WTC11 (cell line): Measurements from ENCODE around the gene MAML3. TPM values are rescaled to one million over a fixed set of nuclear protein-coding genes. Genes with fewer than 3 reads are reported as not detected.
A peak's percentile ranks its signal among the peaks of the same experiment; 100 is the strongest.

Experiments
- ATAC-seq: fragments of 200-7000 bp; cut with Tn5 transposase; 2 replicates; pipeline ENCODE4 v1.10.0; 2021; ENCODE audit warnings: mild to moderate bottlenecking, moderate library complexity
- CTCF ChIA-PET: fragments of 300-600 bp; sonication (Branson Sonifier 250); formaldehyde crosslinking; loops from one replicate; lab custom pipeline; 2021; ENCODE audit warnings: antibody characterized with exemption; lab: Charles Lee
- POLR2A ChIA-PET: fragments of 350-600 bp; sonication (Branson Sonifier 250); formaldehyde crosslinking; loops from one replicate; lab custom pipeline; 2021; ENCODE audit warnings: antibody characterized with exemption; lab: Charles Lee
- DNase-seq: peaks from one replicate; pipeline ENCODE4 v3.0.0; 2021; ENCODE audit warnings: low spot score
- H3K27ac Mint-ChIP-seq: 2 replicates; pipeline ENCODE4 v1.8.0; 2021; ENCODE audit warnings: mixed read lengths
- H3K27me3 Mint-ChIP-seq: 2 replicates; pipeline ENCODE4 v1.8.0; 2021; ENCODE audit warnings: low read depth, mild to moderate bottlenecking, moderate library complexity, mixed read lengths
- H3K36me3 Mint-ChIP-seq: 2 replicates; pipeline ENCODE4 v1.8.0; 2021; ENCODE audit warnings: mixed read lengths
- H3K4me1 Mint-ChIP-seq: 2 replicates; pipeline ENCODE4 v1.8.0; 2022; ENCODE audit warnings: mixed read lengths
- H3K4me3 Mint-ChIP-seq: 2 replicates; pipeline ENCODE4 v1.8.0; 2021; ENCODE audit warnings: mild to moderate bottlenecking, moderate library complexity, mixed read lengths
- H3K9me3 Mint-ChIP-seq: 2 replicates; pipeline ENCODE4 v1.8.0; 2021; ENCODE audit warnings: mixed read lengths
- CBFB ChIP-seq: sonication (generic); formaldehyde crosslinking; IDR thresholded peaks from 2 replicates; pipeline ENCODE4 v1.8.1; 2022; ENCODE audit warnings: mild to moderate bottlenecking, low read depth, missing genetic modification reagents
- CREM ChIP-seq: sonication (generic); formaldehyde crosslinking; IDR thresholded peaks from 2 replicates; pipeline ENCODE4 v1.8.1; 2022; ENCODE audit warnings: mild to moderate bottlenecking, missing genetic modification reagents, moderate library complexity
- ESRRA ChIP-seq: sonication (generic); formaldehyde crosslinking; IDR thresholded peaks from 2 replicates; pipeline ENCODE4 v1.8.1; 2022; ENCODE audit warnings: mild to moderate bottlenecking, missing genetic modification reagents, borderline replicate concordance
- FOXJ3 ChIP-seq: sonication (generic); formaldehyde crosslinking; IDR thresholded peaks from 2 replicates; pipeline ENCODE4 v1.9.0; 2021; ENCODE audit warnings: missing genetic modification reagents, mild to moderate bottlenecking, borderline replicate concordance
- GABPB1 ChIP-seq: sonication (generic); formaldehyde crosslinking; IDR thresholded peaks from 2 replicates; pipeline ENCODE4 v1.8.1; 2023; ENCODE audit warnings: mild to moderate bottlenecking, missing genetic modification reagents
- NFYB ChIP-seq: sonication (generic); formaldehyde crosslinking; conservative IDR thresholded peaks from 2 replicates; pipeline ENCODE4 v1.8.0; 2022; ENCODE audit warnings: low read depth, missing genetic modification reagents
- NR1H2 ChIP-seq: sonication (generic); formaldehyde crosslinking; IDR thresholded peaks from 2 replicates; pipeline ENCODE4 v1.9.0; 2021; ENCODE audit warnings: mild to moderate bottlenecking, moderate library complexity, missing genetic modification reagents
- RORB ChIP-seq: fragments of 250-450 bp; sonication (Bioruptor Pico); IDR thresholded peaks from 2 replicates; pipeline ENCODE4 v1.9.0; 2021; ENCODE audit warnings: mild to moderate bottlenecking
- TCF7 ChIP-seq: sonication (generic); formaldehyde crosslinking; IDR thresholded peaks from 2 replicates; pipeline ENCODE4 v1.8.0; 2022; ENCODE audit warnings: mild to moderate bottlenecking, low read depth, missing genetic modification reagents, moderate library complexity
- total RNA-seq: library from RNA; stranded (reverse); gene quantifications from 3 replicates; pipeline ENCODE4 v1.2.3, GENCODE V29; 2021
- TF ChIP-seq, protein P1 (sequence below): sonication (generic); formaldehyde crosslinking; IDR thresholded peaks from 2 replicates; pipeline ENCODE4 v1.8.1; 2023; ENCODE audit warnings: mild to moderate bottlenecking, missing genetic modification reagents, moderate library complexity
- TF ChIP-seq, protein P2 (sequence below): fragments of 200-600 bp; IDR thresholded peaks from 2 replicates; pipeline ENCODE4 v1.8.0; 2022; ENCODE audit warnings: antibody characterized with exemption
- TF ChIP-seq, protein P3 (sequence below): sonication (generic); formaldehyde crosslinking; IDR thresholded peaks from 2 replicates; pipeline ENCODE4 v1.8.0; 2022; ENCODE audit warnings: mild to moderate bottlenecking, missing genetic modification reagents
- TF ChIP-seq, protein P4 (sequence below): sonication (generic); formaldehyde crosslinking; IDR thresholded peaks from 2 replicates; pipeline ENCODE4 v1.8.1; 2023; ENCODE audit warnings: mild to moderate bottlenecking, missing genetic modification reagents
- TF ChIP-seq, protein P5 (sequence below): sonication (generic); formaldehyde crosslinking; IDR thresholded peaks from 2 replicates; pipeline ENCODE4 v1.8.1; 2023; ENCODE audit warnings: mild to moderate bottlenecking, missing genetic modification reagents, borderline replicate concordance
- TF ChIP-seq, protein P6 (sequence below): sonication (generic); formaldehyde crosslinking; IDR thresholded peaks from 2 replicates; pipeline ENCODE4 v1.8.0; 2022; ENCODE audit warnings: mild to moderate bottlenecking, missing genetic modification reagents
- TF ChIP-seq, protein P7 (sequence below): sonication (generic); formaldehyde crosslinking; IDR thresholded peaks from 2 replicates; pipeline ENCODE4 v1.8.0; 2022; ENCODE audit warnings: mild to moderate bottlenecking, missing genetic modification reagents
- TF ChIP-seq, protein P8 (sequence below): sonication (generic); formaldehyde crosslinking; conservative IDR thresholded peaks from 2 replicates; pipeline ENCODE4 v1.8.1; 2023; ENCODE audit warnings: mild to moderate bottlenecking, low read depth, missing genetic modification reagents, moderate library complexity
- TF ChIP-seq, protein P9 (sequence below): fragments of 250-450 bp; sonication (Bioruptor Pico); IDR thresholded peaks from 2 replicates; pipeline ENCODE4 v2.1.2; 2022; ENCODE audit warnings: mild to moderate bottlenecking, moderate library complexity

Gene MAML3
- total RNA-seq, 1 experiment from 2014 or later, result 7.4 TPM

DNA sequence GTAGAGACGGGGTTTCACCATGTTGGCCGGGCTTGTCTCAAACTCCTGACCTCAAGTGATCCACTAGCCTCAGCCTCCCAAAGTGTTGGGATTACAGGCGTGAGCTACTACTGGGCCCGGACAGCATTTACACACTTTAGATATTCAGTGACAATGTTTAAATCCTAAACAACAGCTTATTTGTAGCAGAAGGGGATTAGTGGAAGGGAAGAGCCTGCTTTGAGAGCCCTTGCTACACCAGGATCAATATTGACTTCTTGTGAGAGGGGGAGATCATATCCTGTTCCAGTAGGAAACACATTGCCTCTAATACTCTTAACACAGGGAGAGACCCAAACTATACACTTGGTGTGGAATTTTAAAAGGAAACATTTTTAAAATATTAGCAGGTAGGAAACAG lies 481.3 kb downstream of the MAML3 start:
- TF ChIP-seq, protein P1, sequence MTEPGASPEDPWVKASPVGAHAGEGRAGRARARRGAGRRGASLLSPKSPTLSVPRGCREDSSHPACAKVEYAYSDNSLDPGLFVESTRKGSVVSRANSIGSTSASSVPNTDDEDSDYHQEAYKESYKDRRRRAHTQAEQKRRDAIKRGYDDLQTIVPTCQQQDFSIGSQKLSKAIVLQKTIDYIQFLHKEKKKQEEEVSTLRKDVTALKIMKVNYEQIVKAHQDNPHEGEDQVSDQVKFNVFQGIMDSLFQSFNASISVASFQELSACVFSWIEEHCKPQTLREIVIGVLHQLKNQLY (CRISPR knock-in tag), result no peak
- Mint-ChIP-seq H3K9me3 (peaks cover 5% of the 10 kb centered on the region), H3K36me3 (peaks cover 4% of the 10 kb centered on the region), H3K27ac (no peak overlapping the region), H3K27me3 (no peaks in the 10 kb centered on the region), H3K4me1 (peaks cover 44% of the 10 kb centered on the region), H3K4me3 (no peak overlapping the region)
- POLR2A ChIA-PET, result no interaction called here
- ATAC-seq (no peak), DNase-seq (no peak)
- CTCF ChIA-PET, result interaction anchor here (1.0 to 4.1 kb wide), 3 partner anchors 15 to 34 kb away, joined by 3 to 24 read pairs (median 4); no protein-coding TSS in a partner anchor

DNA sequence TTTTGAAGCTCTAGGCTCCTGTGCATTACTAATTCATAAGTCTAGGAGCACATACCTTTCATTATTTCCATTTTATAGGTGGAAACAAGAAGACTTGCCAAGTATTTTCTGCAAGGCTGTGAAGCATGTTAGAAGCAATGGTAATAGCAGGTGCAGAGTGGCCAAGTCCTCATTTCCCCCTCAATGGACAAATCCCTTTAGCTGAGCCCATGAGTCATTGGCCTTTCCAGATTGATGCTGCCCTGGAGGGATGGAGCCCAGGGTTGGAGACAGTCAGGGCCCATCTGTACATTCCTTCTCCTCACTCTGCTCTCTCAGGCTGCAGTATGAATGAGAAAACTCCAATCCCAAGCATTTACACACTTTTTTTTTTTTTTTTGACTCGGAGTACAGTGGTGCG lies 481.8 kb downstream of the MAML3 start:
- no peak overlapping the region for H3K4me3 Mint-ChIP-seq
- TF ChIP-seq TCF7 (CRISPR knock-in tag) (no peak), NR1H2 (CRISPR knock-in tag) (no peak), RORB (no peak), NFYB (CRISPR knock-in tag) (no peak), CREM (CRISPR knock-in tag) (no peak), GABPB1 (CRISPR knock-in tag) (no peak), FOXJ3 (no peak), ESRRA (no peak), CBFB (no peak)
- TF ChIP-seq, protein P2, sequence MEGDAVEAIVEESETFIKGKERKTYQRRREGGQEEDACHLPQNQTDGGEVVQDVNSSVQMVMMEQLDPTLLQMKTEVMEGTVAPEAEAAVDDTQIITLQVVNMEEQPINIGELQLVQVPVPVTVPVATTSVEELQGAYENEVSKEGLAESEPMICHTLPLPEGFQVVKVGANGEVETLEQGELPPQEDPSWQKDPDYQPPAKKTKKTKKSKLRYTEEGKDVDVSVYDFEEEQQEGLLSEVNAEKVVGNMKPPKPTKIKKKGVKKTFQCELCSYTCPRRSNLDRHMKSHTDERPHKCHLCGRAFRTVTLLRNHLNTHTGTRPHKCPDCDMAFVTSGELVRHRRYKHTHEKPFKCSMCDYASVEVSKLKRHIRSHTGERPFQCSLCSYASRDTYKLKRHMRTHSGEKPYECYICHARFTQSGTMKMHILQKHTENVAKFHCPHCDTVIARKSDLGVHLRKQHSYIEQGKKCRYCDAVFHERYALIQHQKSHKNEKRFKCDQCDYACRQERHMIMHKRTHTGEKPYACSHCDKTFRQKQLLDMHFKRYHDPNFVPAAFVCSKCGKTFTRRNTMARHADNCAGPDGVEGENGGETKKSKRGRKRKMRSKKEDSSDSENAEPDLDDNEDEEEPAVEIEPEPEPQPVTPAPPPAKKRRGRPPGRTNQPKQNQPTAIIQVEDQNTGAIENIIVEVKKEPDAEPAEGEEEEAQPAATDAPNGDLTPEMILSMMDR, result no peak
- TF ChIP-seq, protein P3, sequence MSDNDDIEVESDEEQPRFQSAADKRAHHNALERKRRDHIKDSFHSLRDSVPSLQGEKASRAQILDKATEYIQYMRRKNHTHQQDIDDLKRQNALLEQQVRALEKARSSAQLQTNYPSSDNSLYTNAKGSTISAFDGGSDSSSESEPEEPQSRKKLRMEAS (CRISPR knock-in tag), result no peak
- TF ChIP-seq, protein P4, sequence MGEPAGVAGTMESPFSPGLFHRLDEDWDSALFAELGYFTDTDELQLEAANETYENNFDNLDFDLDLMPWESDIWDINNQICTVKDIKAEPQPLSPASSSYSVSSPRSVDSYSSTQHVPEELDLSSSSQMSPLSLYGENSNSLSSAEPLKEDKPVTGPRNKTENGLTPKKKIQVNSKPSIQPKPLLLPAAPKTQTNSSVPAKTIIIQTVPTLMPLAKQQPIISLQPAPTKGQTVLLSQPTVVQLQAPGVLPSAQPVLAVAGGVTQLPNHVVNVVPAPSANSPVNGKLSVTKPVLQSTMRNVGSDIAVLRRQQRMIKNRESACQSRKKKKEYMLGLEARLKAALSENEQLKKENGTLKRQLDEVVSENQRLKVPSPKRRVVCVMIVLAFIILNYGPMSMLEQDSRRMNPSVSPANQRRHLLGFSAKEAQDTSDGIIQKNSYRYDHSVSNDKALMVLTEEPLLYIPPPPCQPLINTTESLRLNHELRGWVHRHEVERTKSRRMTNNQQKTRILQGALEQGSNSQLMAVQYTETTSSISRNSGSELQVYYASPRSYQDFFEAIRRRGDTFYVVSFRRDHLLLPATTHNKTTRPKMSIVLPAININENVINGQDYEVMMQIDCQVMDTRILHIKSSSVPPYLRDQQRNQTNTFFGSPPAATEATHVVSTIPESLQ (CRISPR knock-in tag), result no peak
- TF ChIP-seq, protein P5, sequence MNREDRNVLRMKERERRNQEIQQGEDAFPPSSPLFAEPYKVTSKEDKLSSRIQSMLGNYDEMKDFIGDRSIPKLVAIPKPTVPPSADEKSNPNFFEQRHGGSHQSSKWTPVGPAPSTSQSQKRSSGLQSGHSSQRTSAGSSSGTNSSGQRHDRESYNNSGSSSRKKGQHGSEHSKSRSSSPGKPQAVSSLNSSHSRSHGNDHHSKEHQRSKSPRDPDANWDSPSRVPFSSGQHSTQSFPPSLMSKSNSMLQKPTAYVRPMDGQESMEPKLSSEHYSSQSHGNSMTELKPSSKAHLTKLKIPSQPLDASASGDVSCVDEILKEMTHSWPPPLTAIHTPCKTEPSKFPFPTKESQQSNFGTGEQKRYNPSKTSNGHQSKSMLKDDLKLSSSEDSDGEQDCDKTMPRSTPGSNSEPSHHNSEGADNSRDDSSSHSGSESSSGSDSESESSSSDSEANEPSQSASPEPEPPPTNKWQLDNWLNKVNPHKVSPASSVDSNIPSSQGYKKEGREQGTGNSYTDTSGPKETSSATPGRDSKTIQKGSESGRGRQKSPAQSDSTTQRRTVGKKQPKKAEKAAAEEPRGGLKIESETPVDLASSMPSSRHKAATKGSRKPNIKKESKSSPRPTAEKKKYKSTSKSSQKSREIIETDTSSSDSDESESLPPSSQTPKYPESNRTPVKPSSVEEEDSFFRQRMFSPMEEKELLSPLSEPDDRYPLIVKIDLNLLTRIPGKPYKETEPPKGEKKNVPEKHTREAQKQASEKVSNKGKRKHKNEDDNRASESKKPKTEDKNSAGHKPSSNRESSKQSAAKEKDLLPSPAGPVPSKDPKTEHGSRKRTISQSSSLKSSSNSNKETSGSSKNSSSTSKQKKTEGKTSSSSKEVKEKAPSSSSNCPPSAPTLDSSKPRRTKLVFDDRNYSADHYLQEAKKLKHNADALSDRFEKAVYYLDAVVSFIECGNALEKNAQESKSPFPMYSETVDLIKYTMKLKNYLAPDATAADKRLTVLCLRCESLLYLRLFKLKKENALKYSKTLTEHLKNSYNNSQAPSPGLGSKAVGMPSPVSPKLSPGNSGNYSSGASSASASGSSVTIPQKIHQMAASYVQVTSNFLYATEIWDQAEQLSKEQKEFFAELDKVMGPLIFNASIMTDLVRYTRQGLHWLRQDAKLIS, result no peak
- TF ChIP-seq, protein P6, sequence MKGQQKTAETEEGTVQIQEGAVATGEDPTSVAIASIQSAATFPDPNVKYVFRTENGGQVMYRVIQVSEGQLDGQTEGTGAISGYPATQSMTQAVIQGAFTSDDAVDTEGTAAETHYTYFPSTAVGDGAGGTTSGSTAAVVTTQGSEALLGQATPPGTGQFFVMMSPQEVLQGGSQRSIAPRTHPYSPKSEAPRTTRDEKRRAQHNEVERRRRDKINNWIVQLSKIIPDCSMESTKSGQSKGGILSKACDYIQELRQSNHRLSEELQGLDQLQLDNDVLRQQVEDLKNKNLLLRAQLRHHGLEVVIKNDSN (CRISPR knock-in tag), result no peak
- TF ChIP-seq, protein P7, sequence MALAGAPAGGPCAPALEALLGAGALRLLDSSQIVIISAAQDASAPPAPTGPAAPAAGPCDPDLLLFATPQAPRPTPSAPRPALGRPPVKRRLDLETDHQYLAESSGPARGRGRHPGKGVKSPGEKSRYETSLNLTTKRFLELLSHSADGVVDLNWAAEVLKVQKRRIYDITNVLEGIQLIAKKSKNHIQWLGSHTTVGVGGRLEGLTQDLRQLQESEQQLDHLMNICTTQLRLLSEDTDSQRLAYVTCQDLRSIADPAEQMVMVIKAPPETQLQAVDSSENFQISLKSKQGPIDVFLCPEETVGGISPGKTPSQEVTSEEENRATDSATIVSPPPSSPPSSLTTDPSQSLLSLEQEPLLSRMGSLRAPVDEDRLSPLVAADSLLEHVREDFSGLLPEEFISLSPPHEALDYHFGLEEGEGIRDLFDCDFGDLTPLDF (CRISPR knock-in tag), result no peak
- TF ChIP-seq, protein P8, sequence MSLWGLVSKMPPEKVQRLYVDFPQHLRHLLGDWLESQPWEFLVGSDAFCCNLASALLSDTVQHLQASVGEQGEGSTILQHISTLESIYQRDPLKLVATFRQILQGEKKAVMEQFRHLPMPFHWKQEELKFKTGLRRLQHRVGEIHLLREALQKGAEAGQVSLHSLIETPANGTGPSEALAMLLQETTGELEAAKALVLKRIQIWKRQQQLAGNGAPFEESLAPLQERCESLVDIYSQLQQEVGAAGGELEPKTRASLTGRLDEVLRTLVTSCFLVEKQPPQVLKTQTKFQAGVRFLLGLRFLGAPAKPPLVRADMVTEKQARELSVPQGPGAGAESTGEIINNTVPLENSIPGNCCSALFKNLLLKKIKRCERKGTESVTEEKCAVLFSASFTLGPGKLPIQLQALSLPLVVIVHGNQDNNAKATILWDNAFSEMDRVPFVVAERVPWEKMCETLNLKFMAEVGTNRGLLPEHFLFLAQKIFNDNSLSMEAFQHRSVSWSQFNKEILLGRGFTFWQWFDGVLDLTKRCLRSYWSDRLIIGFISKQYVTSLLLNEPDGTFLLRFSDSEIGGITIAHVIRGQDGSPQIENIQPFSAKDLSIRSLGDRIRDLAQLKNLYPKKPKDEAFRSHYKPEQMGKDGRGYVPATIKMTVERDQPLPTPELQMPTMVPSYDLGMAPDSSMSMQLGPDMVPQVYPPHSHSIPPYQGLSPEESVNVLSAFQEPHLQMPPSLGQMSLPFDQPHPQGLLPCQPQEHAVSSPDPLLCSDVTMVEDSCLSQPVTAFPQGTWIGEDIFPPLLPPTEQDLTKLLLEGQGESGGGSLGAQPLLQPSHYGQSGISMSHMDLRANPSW (CRISPR knock-in tag), result no peak
- TF ChIP-seq, protein P9, sequence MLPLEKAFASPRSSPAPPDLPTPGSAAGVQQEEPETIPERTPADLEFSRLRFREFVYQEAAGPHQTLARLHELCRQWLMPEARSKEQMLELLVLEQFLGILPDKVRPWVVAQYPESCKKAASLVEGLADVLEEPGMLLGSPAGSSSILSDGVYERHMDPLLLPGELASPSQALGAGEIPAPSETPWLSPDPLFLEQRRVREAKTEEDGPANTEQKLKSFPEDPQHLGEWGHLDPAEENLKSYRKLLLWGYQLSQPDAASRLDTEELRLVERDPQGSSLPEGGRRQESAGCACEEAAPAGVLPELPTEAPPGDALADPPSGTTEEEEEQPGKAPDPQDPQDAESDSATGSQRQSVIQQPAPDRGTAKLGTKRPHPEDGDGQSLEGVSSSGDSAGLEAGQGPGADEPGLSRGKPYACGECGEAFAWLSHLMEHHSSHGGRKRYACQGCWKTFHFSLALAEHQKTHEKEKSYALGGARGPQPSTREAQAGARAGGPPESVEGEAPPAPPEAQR (CRISPR knock-in tag), result no peak

More for the DNA sequence above, 481.8 kb downstream of the MAML3 start:
- POLR2A ChIA-PET, result no interaction called here
- ATAC-seq (peak; percentile 33; the same call in 1 of the 2 replicates), DNase-seq (no peak)
- Mint-ChIP-seq H3K9me3 (peaks cover 5% of the 10 kb centered on the region), H3K4me1 (peaks cover 49% of the 10 kb centered on the region), H3K27me3 (no peaks in the 10 kb centered on the region), H3K27ac (no peak overlapping the region), H3K36me3 (peaks cover 4% of the 10 kb centered on the region)
- CTCF ChIA-PET, result interaction anchor here (1.0 to 4.1 kb wide), 3 partner anchors 15 to 34 kb away, joined by 3 to 24 read pairs (median 4); no protein-coding TSS in a partner anchor
